ENCODE data around the gene TMPRSS2.

DNA sequence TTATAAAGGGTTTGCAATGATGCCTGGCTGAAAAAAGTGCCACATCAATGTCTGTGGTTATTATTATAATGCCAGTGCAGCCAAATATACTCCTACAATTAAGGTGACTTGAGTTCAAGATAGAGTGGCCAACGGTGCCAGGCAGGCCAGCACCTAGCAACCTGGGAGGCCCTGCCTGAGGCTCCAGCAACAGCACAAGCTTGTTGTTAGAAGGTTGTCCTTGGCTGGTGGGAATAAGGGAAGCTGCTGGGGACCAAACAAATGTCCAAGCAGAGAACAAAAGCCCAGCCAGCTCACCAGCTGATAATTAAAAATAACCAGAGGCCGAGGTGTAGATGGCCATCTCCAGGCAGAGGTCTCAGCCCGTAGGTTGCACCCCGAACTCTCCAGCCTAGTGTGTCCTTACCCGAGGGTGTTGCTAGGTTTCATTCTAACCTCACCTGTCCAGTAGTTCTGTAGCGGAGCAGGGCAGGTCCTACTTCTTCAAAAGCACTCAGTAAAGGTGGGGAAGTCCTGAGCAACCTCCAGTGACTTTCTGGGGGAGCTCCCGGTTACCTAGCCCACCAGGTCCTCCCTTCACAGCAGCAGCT lies 1.9 kb downstream of the TMPRSS2 start:
- TF ChIP-seq CTCF (IDR thresholded peaks at IDR 0.05), result no peak
- no peak for TF ChIP-seq POLR2A (IDR thresholded peaks at IDR 0.05)
